ENCODE measurements around the gene TMEM100.

Gene TMEM100

GRCh38 chr17:55699181-55699860 is 23.3 kb downstream of the TMEM100 start:
- H3K27me3 Mint-ChIP-seq (ENCODE audit: low read depth): peaks cover 9% of the 10 kb centered on the region
- no peak overlapping the region for H3K4me3 Mint-ChIP-seq
- H3K9me3 Mint-ChIP-seq: no peaks in the 10 kb centered on the region
- DNase-seq (ENCODE audit: low spot score): no peak
- no peaks in the 10 kb centered on the region for H3K4me1 Mint-ChIP-seq (ENCODE audit: low read depth)
- H3K27ac Mint-ChIP-seq: no peak overlapping the region
- no peaks in the 10 kb centered on the region for H3K36me3 Mint-ChIP-seq (ENCODE audit: low read depth)

GRCh38 chr17:55694286-55694910 is 28.3 kb downstream of the TMEM100 start:
- DNase-seq (ENCODE audit: low spot score): no peak
- no peaks in the 10 kb centered on the region for H3K4me1 Mint-ChIP-seq (ENCODE audit: low read depth)
- no peaks in the 10 kb centered on the region for H3K36me3 Mint-ChIP-seq (ENCODE audit: low read depth)
- H3K27ac Mint-ChIP-seq: no peak overlapping the region
- peaks cover 8% of the 10 kb centered on the region for H3K27me3 Mint-ChIP-seq (ENCODE audit: low read depth)
- no peak overlapping the region for H3K4me3 Mint-ChIP-seq
- no peaks in the 10 kb centered on the region for H3K9me3 Mint-ChIP-seq

GRCh38 chr17:55693254-55694216 is 29.1 kb downstream of the TMEM100 start:
- no peaks in the 10 kb centered on the region for H3K36me3 Mint-ChIP-seq (ENCODE audit: low read depth)
- H3K4me3 Mint-ChIP-seq: no peak overlapping the region
- H3K9me3 Mint-ChIP-seq: no peaks in the 10 kb centered on the region
- H3K27ac Mint-ChIP-seq: no peak overlapping the region
- peaks cover 10% of the 10 kb centered on the region for H3K27me3 Mint-ChIP-seq (ENCODE audit: low read depth)
- DNase-seq (ENCODE audit: low spot score): no peak
- H3K4me1 Mint-ChIP-seq (ENCODE audit: low read depth): no peaks in the 10 kb centered on the region

- no peaks in the 10 kb centered on the region for H3K4me1 Mint-ChIP-seq (ENCODE audit: low read depth)
- no peaks in the 10 kb centered on the region for H3K36me3 Mint-ChIP-seq (ENCODE audit: low read depth)
- no peaks in the 10 kb centered on the region for H3K9me3 Mint-ChIP-seq
- no peak overlapping the region for H3K4me3 Mint-ChIP-seq
- peaks cover 7% of the 10 kb centered on the region for H3K27me3 Mint-ChIP-seq (ENCODE audit: low read depth)
- no peak overlapping the region for H3K27ac Mint-ChIP-seq
- no peak for DNase-seq (ENCODE audit: low spot score)
Observed at GRCh38 chr17:55692276-55692675, 30.4 kb downstream of the TMEM100 start.

- Mint-ChIP-seq H3K27ac (no peak overlapping the region), H3K36me3 (ENCODE audit: low read depth) (no peaks in the 10 kb centered on the region), H3K4me1 (ENCODE audit: low read depth) (no peaks in the 10 kb centered on the region), H3K27me3 (ENCODE audit: low read depth) (peaks cover 4% of the 10 kb centered on the region), H3K9me3 (no peaks in the 10 kb centered on the region), H3K4me3 (no peak overlapping the region)
- no peak for DNase-seq (ENCODE audit: low spot score)
Observed at GRCh38 chr17:55691666-55692065, 31.0 kb downstream of the TMEM100 start.

- DNase-seq (ENCODE audit: low spot score): no peak
- Mint-ChIP-seq H3K4me1 (ENCODE audit: low read depth) (no peaks in the 10 kb centered on the region), H3K27ac (no peak overlapping the region), H3K36me3 (ENCODE audit: low read depth) (no peaks in the 10 kb centered on the region), H3K27me3 (ENCODE audit: low read depth) (peaks cover 4% of the 10 kb centered on the region), H3K4me3 (no peak overlapping the region), H3K9me3 (no peaks in the 10 kb centered on the region)
Observed at GRCh38 chr17:55690105-55690508, 32.6 kb downstream of the TMEM100 start.

- H3K27me3 Mint-ChIP-seq (ENCODE audit: low read depth): peaks cover 4% of the 10 kb centered on the region
- no peak for DNase-seq (ENCODE audit: low spot score)
- no peak overlapping the region for H3K27ac Mint-ChIP-seq
- no peak overlapping the region for H3K4me3 Mint-ChIP-seq
- no peaks in the 10 kb centered on the region for H3K4me1 Mint-ChIP-seq (ENCODE audit: low read depth)
- H3K36me3 Mint-ChIP-seq (ENCODE audit: low read depth): no peaks in the 10 kb centered on the region
- H3K9me3 Mint-ChIP-seq: no peaks in the 10 kb centered on the region
Observed at GRCh38 chr17:55689672-55690071, 33.0 kb downstream of the TMEM100 start.

- no peak overlapping the region for H3K27ac Mint-ChIP-seq
- H3K4me3 Mint-ChIP-seq: no peak overlapping the region
- no peaks in the 10 kb centered on the region for H3K36me3 Mint-ChIP-seq (ENCODE audit: low read depth)
- no peak for DNase-seq (ENCODE audit: low spot score)
- no peaks in the 10 kb centered on the region for H3K9me3 Mint-ChIP-seq
- no peaks in the 10 kb centered on the region for H3K4me1 Mint-ChIP-seq (ENCODE audit: low read depth)
- H3K27me3 Mint-ChIP-seq (ENCODE audit: low read depth): peaks cover 7% of the 10 kb centered on the region
Observed at GRCh38 chr17:55688057-55688456, 34.6 kb downstream of the TMEM100 start.

- Mint-ChIP-seq H3K27ac (no peak overlapping the region), H3K36me3 (ENCODE audit: low read depth) (no peaks in the 10 kb centered on the region), H3K9me3 (no peaks in the 10 kb centered on the region), H3K27me3 (ENCODE audit: low read depth) (peaks cover 7% of the 10 kb centered on the region), H3K4me3 (no peak overlapping the region), H3K4me1 (ENCODE audit: low read depth) (no peaks in the 10 kb centered on the region)
- DNase-seq (ENCODE audit: low spot score): no peak
Observed at GRCh38 chr17:55687037-55687436, 35.6 kb downstream of the TMEM100 start.

GRCh38 chr17:55683550-55684315 is 38.9 kb downstream of the TMEM100 start:
- Mint-ChIP-seq H3K4me3 (no peak overlapping the region), H3K27ac (no peak overlapping the region), H3K27me3 (ENCODE audit: low read depth) (peaks cover 3% of the 10 kb centered on the region), H3K36me3 (ENCODE audit: low read depth) (no peaks in the 10 kb centered on the region), H3K9me3 (no peaks in the 10 kb centered on the region), H3K4me1 (ENCODE audit: low read depth) (no peaks in the 10 kb centered on the region)
- no peak for DNase-seq (ENCODE audit: low spot score)

GRCh38 chr17:55681342-55681700 is 41.3 kb downstream of the TMEM100 start:
- H3K4me3 Mint-ChIP-seq: no peak overlapping the region
- H3K4me1 Mint-ChIP-seq (ENCODE audit: low read depth): no peaks in the 10 kb centered on the region
- H3K36me3 Mint-ChIP-seq (ENCODE audit: low read depth): no peaks in the 10 kb centered on the region
- DNase-seq (ENCODE audit: low spot score): no peak
- H3K9me3 Mint-ChIP-seq: no peaks in the 10 kb centered on the region
- H3K27ac Mint-ChIP-seq: no peak overlapping the region
- H3K27me3 Mint-ChIP-seq (ENCODE audit: low read depth): peaks cover 10% of the 10 kb centered on the region

- no peak for DNase-seq (ENCODE audit: low spot score)
- no peak overlapping the region for H3K4me3 Mint-ChIP-seq
- H3K27me3 Mint-ChIP-seq (ENCODE audit: low read depth): peaks cover 10% of the 10 kb centered on the region
- H3K9me3 Mint-ChIP-seq: no peaks in the 10 kb centered on the region
- H3K36me3 Mint-ChIP-seq (ENCODE audit: low read depth): no peaks in the 10 kb centered on the region
- H3K27ac Mint-ChIP-seq: no peak overlapping the region
- H3K4me1 Mint-ChIP-seq (ENCODE audit: low read depth): no peaks in the 10 kb centered on the region
Observed at GRCh38 chr17:55680686-55681341, 41.9 kb downstream of the TMEM100 start.

- peaks cover 4% of the 10 kb centered on the region for H3K9me3 Mint-ChIP-seq
- H3K27me3 Mint-ChIP-seq (ENCODE audit: low read depth): peaks cover 7% of the 10 kb centered on the region
- no peak for DNase-seq (ENCODE audit: low spot score)
- no peak overlapping the region for H3K27ac Mint-ChIP-seq
- no peaks in the 10 kb centered on the region for H3K4me1 Mint-ChIP-seq (ENCODE audit: low read depth)
- H3K36me3 Mint-ChIP-seq (ENCODE audit: low read depth): no peaks in the 10 kb centered on the region
- H3K4me3 Mint-ChIP-seq: no peak overlapping the region
Observed at GRCh38 chr17:55677446-55677845, 45.2 kb downstream of the TMEM100 start.

Data from T-helper 2 cell treated with Interferon-gamma antibody and Interleukin-4, amounts not matched to agents 5 μg/mL and 100 μg/mL, for 36 hours (primary cell).